ENCODE results near the gene STIM1. TPM values are rescaled to one million over a fixed set of nuclear protein-coding genes. Genes with fewer than 3 reads are reported as not detected.

STIM1 gene
- total RNA-seq, 1 experiment from 2014 or later: 28.3 TPM

DNA sequence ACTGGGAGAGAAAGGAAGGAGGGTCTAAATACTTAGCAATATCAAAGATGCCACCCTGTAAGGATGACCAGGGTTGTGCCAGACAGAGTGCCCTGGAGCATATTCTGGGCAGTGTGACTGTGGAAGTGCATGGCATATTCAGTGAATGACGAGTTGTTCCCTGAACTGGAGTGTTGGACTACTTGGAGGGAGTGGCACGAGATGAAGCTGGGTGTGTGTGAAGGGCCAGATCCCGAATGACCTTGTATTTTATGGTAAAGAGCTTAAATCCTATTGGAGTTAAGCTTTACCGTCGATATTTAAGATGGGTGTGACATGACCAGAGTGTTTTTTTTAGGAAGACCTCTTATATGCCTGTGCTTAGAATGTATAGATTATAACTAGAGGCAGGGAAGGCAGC lies 48.8 kb downstream of the STIM1 start:
- peak overlapping the region; percentile 93 for H3K4me2 ChIP-seq
- intact Hi-C loops (cut with micrococcal nuclease; ENCODE audit: unreplicated experiment): loop anchor here (2.0 kb wide), 1 partner anchor 49 kb away; the partner anchor contains the start of gene STIM1

DNA sequence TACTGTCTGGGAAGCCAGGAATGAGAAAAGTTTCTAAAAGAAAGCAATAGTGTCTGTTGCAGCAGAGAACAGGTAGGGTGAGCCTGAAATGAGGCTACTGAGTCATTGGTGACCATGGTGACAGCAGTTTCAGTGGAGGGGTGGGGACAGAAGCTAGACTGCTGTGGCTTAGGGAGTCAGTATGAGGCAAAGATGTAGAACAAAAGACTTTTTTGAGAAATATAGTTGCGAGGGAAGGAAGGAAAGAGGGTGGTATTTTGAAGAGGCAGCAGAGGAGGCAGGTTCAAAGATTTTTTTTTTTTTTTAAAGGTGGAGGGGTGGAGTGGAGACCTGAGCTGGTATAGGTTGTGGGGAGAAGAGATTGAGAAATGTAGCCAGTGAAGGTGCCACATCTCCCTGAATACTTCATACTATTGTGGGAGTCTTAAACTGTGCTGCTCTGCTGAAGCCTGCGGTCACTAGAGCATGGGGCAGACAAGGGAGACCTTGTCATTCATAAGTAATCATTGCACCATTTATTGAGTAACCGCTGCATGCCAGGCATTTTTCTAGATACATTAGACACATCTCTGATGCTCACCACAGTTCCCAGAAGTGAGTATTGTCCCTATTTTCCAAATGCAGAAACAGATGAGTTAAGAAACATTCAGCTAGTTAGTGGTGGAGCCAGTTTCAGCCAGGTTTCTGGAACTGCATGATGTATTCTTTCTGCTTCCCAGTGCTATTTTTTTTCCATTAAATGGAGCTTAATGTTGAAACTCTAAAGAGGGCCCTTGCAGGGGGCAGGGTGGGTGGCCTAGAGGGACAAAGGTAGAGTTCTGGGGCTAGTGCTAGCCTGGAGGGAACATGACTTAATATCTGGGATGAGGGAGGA lies 49.9 kb downstream of the STIM1 start:
- Histone ChIP-seq H2AFZ (no peak overlapping the region), H4K20me1 (ENCODE audit: insufficient read depth) (no peaks in the 10 kb centered on the region), H3K4me3 (peak overlapping the region; percentile 54; the same call in 1 of the 2 replicates), H3K4me2 (peak overlapping the region; percentile 93), H3K27ac (peak overlapping the region; percentile 100), H3K79me2 (ENCODE audit: low read depth) (peaks cover 63% of the 10 kb centered on the region), H3K9me2 (ENCODE audit: insufficient read depth) (no peaks in the 10 kb centered on the region), H3K9me3 (ENCODE audit: insufficient read depth, low read depth) (no peaks in the 10 kb centered on the region), H3K4me1 (replicated peaks; ENCODE audit: insufficient read depth) (peaks cover 78% of the 10 kb centered on the region), H3F3A (ENCODE audit: insufficient read depth, low read depth) (peaks cover 56% of the 10 kb centered on the region), H3K36me3 (ENCODE audit: low read depth) (no peaks in the 10 kb centered on the region), H3K27me3 (ENCODE audit: insufficient read depth, low read depth) (no peaks in the 10 kb centered on the region)
- peak; percentile 67 to 95 for DNase-seq
- TF ChIP-seq, protein P1, sequence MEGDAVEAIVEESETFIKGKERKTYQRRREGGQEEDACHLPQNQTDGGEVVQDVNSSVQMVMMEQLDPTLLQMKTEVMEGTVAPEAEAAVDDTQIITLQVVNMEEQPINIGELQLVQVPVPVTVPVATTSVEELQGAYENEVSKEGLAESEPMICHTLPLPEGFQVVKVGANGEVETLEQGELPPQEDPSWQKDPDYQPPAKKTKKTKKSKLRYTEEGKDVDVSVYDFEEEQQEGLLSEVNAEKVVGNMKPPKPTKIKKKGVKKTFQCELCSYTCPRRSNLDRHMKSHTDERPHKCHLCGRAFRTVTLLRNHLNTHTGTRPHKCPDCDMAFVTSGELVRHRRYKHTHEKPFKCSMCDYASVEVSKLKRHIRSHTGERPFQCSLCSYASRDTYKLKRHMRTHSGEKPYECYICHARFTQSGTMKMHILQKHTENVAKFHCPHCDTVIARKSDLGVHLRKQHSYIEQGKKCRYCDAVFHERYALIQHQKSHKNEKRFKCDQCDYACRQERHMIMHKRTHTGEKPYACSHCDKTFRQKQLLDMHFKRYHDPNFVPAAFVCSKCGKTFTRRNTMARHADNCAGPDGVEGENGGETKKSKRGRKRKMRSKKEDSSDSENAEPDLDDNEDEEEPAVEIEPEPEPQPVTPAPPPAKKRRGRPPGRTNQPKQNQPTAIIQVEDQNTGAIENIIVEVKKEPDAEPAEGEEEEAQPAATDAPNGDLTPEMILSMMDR (conservative IDR thresholded peaks at IDR 0.05): no peak
- no peak for TF ChIP-seq EZH2 (IDR thresholded peaks at IDR 0.05; ENCODE audit: low read depth)
- intact Hi-C loops (cut with micrococcal nuclease; ENCODE audit: unreplicated experiment): loop anchor here (1.0 to 5.0 kb wide), 3 partner anchors 28 to 52 kb away; partner anchors contain the start of gene STIM1
- ChIA-PET CTCF (interaction anchor here (1.6 kb wide), 1 partner anchor 50 kb away, joined by 6 read pairs; the partner anchor contains the start of gene STIM1), POLR2A (ENCODE audit: unreplicated experiment) (interaction anchor here (0.6 kb wide), 3 partner anchors 8 to 1206 kb away, joined by 3 to 5 read pairs (median 3); no protein-coding TSS in a partner anchor)
- no TSS peak for BruUV-seq (replicated peaks)

More for the DNA sequence above, 48.8 kb downstream of the STIM1 start:
- peaks cover 56% of the 10 kb centered on the region for H3F3A ChIP-seq (ENCODE audit: insufficient read depth, low read depth)
- H3K9me3 ChIP-seq (ENCODE audit: insufficient read depth, low read depth): no peaks in the 10 kb centered on the region
- no peaks in the 10 kb centered on the region for H4K20me1 ChIP-seq (ENCODE audit: insufficient read depth)
- TF ChIP-seq, protein P1 (conservative IDR thresholded peaks at IDR 0.05): no peak
- TF ChIP-seq EZH2 (IDR thresholded peaks at IDR 0.05; ENCODE audit: low read depth): no peak
- no peaks in the 10 kb centered on the region for H3K9me2 ChIP-seq (ENCODE audit: insufficient read depth)
- H3K79me2 ChIP-seq (ENCODE audit: low read depth): peaks cover 63% of the 10 kb centered on the region
- no TSS peak for BruUV-seq (replicated peaks)
- POLR2A ChIA-PET (ENCODE audit: unreplicated experiment): interaction anchor here (0.7 kb wide), 1 partner anchor 26 kb away, joined by 4 read pairs; no protein-coding TSS in a partner anchor
- H2AFZ ChIP-seq: 0 out of 2 replicates have a peak overlapping the region, but pooled peaks have one; percentile 44
- H3K36me3 ChIP-seq (ENCODE audit: low read depth): no peaks in the 10 kb centered on the region
- H3K27me3 ChIP-seq (ENCODE audit: insufficient read depth, low read depth): no peaks in the 10 kb centered on the region
- CTCF ChIA-PET: no interaction called here
- H3K27ac ChIP-seq: peak overlapping the region; percentile 100
- peak overlapping the region; percentile 54 for H3K4me3 ChIP-seq
- peak; percentile 42 to 85 for DNase-seq
- H3K4me1 ChIP-seq (replicated peaks; ENCODE audit: insufficient read depth): peaks cover 78% of the 10 kb centered on the region

DNA sequence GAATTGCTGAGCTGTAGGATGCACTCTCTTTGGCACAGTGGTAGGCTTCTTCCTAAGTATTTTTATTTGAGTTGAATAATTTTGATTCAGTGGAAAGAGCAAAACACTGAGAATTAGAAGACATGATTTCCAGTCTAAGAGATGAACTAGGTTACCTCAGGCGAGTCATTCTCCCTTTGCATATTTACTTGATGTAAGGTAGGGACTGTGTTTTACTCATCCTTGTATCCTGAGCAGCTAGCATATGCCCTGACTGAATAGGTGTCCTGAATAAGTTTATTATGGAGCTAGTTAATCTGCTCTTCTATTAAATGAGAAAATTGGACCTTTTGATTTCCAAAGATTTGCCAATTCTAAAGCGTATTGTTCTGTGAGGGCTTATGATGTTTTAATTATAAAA lies 50.7 kb downstream of the STIM1 start:
- no peaks in the 10 kb centered on the region for H3K36me3 ChIP-seq (ENCODE audit: low read depth)
- H3K4me2 ChIP-seq: peak overlapping the region; percentile 93
- peak overlapping the region; percentile 100 for H3K27ac ChIP-seq
- H3K79me2 ChIP-seq (ENCODE audit: low read depth): peaks cover 55% of the 10 kb centered on the region
- TF ChIP-seq, protein P1 (conservative IDR thresholded peaks at IDR 0.05): no peak
- TF ChIP-seq EZH2 (IDR thresholded peaks at IDR 0.05; ENCODE audit: low read depth): no peak
- no peaks in the 10 kb centered on the region for H3K9me3 ChIP-seq (ENCODE audit: insufficient read depth, low read depth)
- DNase-seq: peak in 1 of 2 experiments; percentile 53
- peak overlapping the region; percentile 23; the same call in 1 of the 2 replicates for H3K4me3 ChIP-seq
- no peaks in the 10 kb centered on the region for H3K9me2 ChIP-seq (ENCODE audit: insufficient read depth)
- no peaks in the 10 kb centered on the region for H4K20me1 ChIP-seq (ENCODE audit: insufficient read depth)
- ChIA-PET CTCF (interaction anchor here (1.6 kb wide), 1 partner anchor 51 kb away, joined by 6 read pairs; the partner anchor contains the start of gene STIM1), POLR2A (ENCODE audit: unreplicated experiment) (interaction anchor here (0.6 kb wide), 1 partner anchor 9 kb away, joined by 5 read pairs; no protein-coding TSS in a partner anchor)
- peaks cover 56% of the 10 kb centered on the region for H3F3A ChIP-seq (ENCODE audit: insufficient read depth, low read depth)
- intact Hi-C loops (cut with micrococcal nuclease; ENCODE audit: unreplicated experiment): loop anchor here (5.0 kb wide), 1 partner anchor 51 kb away; no protein-coding TSS in a partner anchor
- no peaks in the 10 kb centered on the region for H3K27me3 ChIP-seq (ENCODE audit: insufficient read depth, low read depth)
- BruUV-seq (replicated peaks): no TSS peak
- peaks cover 75% of the 10 kb centered on the region for H3K4me1 ChIP-seq (replicated peaks; ENCODE audit: insufficient read depth)
- H2AFZ ChIP-seq: no peak overlapping the region
